Stimulated activated CD4-positive, alpha-beta T cell treated with anti-CD3 and anti-CD28 coated beads, Interleukin-4, amount 100 ng/mL, for 1 hour (primary cell): ENCODE measurements around the gene DRD4.
A peak's percentile ranks its signal among the peaks of the same experiment; 100 is the strongest.

Experiments used
- DNase-seq: peaks from one replicate; pipeline ENCODE4 v3.0.0-alpha.2; 2020

DRD4 gene

GRCh38 chr11:636511-637332, at the start of gene DRD4:
TSS of gene DRD4 (plus strand) at chr11:637269. CDS start at chr11:637305, 36 bp downstream.
- no peak for DNase-seq

GRCh38 chr11:587546-587945, 49.5 kb upstream of the DRD4 start:
- DNase-seq = no peak

GRCh38 chr11:587978-588380, 49.1 kb upstream of the DRD4 start:
- DNase-seq = peak; percentile 62

- DNase-seq = no peak
These were observed 47.3 kb upstream of the DRD4 start for GRCh38 chr11:589798-590197.

- DNase-seq = no peak
These were observed 46.1 kb upstream of the DRD4 start for GRCh38 chr11:590997-591396.

- DNase-seq = no peak
These were observed 44.6 kb upstream of the DRD4 start for GRCh38 chr11:592501-592900.

GRCh38 chr11:592918-593317, 44.2 kb upstream of the DRD4 start:
- DNase-seq = no peak

- no peak for DNase-seq
These were observed 43.7 kb upstream of the DRD4 start for GRCh38 chr11:593347-593746.

GRCh38 chr11:595400-595799, 41.7 kb upstream of the DRD4 start:
- no peak for DNase-seq

- DNase-seq = no peak
These were observed 40.7 kb upstream of the DRD4 start for GRCh38 chr11:596374-596773.

- no peak for DNase-seq
These were observed 39.8 kb upstream of the DRD4 start for GRCh38 chr11:597166-597725.

GRCh38 chr11:598005-598680, 38.9 kb upstream of the DRD4 start:
- no peak for DNase-seq

- DNase-seq = no peak
These were observed 35.4 kb upstream of the DRD4 start for GRCh38 chr11:601573-602245.

- no peak for DNase-seq
These were observed 33.9 kb upstream of the DRD4 start for GRCh38 chr11:603154-603553.

- DNase-seq = no peak
These were observed 31.6 kb upstream of the DRD4 start for GRCh38 chr11:605286-606129.

GRCh38 chr11:606245-606644, 30.8 kb upstream of the DRD4 start:
- DNase-seq = no peak

- DNase-seq = no peak
These were observed 29.9 kb upstream of the DRD4 start for GRCh38 chr11:607020-607780.

GRCh38 chr11:607971-608659, 29.0 kb upstream of the DRD4 start:
- DNase-seq = no peak

- no peak for DNase-seq
These were observed 28.2 kb upstream of the DRD4 start for GRCh38 chr11:608791-609251.

GRCh38 chr11:609341-609811, 27.7 kb upstream of the DRD4 start:
- DNase-seq = no peak
